GM19468 (cell line): ENCODE results near the gene NFE2L1.
"Not testable (repeated sequence)": the region's sequence is repeated elsewhere in the genome, so short reads cannot be mapped to it uniquely, and the experiment has no call there.

ENCODE experiments used
- ATAC-seq: cut with Tn5 transposase; IDR thresholded peaks from one replicate; pipeline ENCODE4 v1.9.1; 2021; ENCODE audit warnings: mild to moderate bottlenecking, moderate library complexity, moderate number of reproducible peaks; ENCODE audit not compliant: unreplicated experiment; ENCODE audit errors: extremely low read depth

Gene NFE2L1

GRCh38 chr17:48023400-48024148, 24.6 kb upstream of the NFE2L1 start:
- no peak for ATAC-seq

GRCh38 chr17:48024149-48025039, 23.8 kb upstream of the NFE2L1 start:
- ATAC-seq: no peak

GRCh38 chr17:48025040-48025903, 22.9 kb upstream of the NFE2L1 start:
- ATAC-seq: peak; percentile 69

GRCh38 chr17:48025904-48026501, 22.2 kb upstream of the NFE2L1 start:
- ATAC-seq: no peak

GRCh38 chr17:48026502-48027321, 21.4 kb upstream of the NFE2L1 start:
- no peak for ATAC-seq

GRCh38 chr17:48027322-48027981, 20.7 kb upstream of the NFE2L1 start:
- ATAC-seq: no peak

GRCh38 chr17:48028736-48029135, 19.4 kb upstream of the NFE2L1 start:
- no peak for ATAC-seq

GRCh38 chr17:48030531-48030930, 17.6 kb upstream of the NFE2L1 start:
- no peak for ATAC-seq

- ATAC-seq: no peak
Observed at GRCh38 chr17:48031966-48032365, 16.2 kb upstream of the NFE2L1 start.

GRCh38 chr17:48034734-48035133, 13.4 kb upstream of the NFE2L1 start:
- ATAC-seq: not testable (repeated sequence)

- no peak for ATAC-seq
Observed at GRCh38 chr17:48036693-48037035, 11.5 kb upstream of the NFE2L1 start.

GRCh38 chr17:48037036-48037837, 10.9 kb upstream of the NFE2L1 start, which contains the start of gene COPZ2:
TSS of gene COPZ2 (minus strand) at chr17:48037797. CDS start at chr17:48037777, 20 bp downstream.
- no peak for ATAC-seq

GRCh38 chr17:48037838-48038323, 10.3 kb upstream of the NFE2L1 start:
- ATAC-seq: no peak

GRCh38 chr17:48038687-48039086, 9.5 kb upstream of the NFE2L1 start:
- no peak for ATAC-seq

- no peak for ATAC-seq
Observed at GRCh38 chr17:48043176-48043575, 5.0 kb upstream of the NFE2L1 start.

- ATAC-seq: no peak
Observed at GRCh38 chr17:48044851-48045250, 3.3 kb upstream of the NFE2L1 start.

GRCh38 chr17:48045316-48046001, 2.7 kb upstream of the NFE2L1 start:
- ATAC-seq: no peak
